H9 (cell line): Measurements from ENCODE around the gene HS1BP3. TPM values are rescaled to one million over a fixed set of nuclear protein-coding genes. Genes with fewer than 3 reads are reported as not detected.

Experiments
- DNase-seq: peaks from one replicate; pipeline ENCODE4 v3.0.0-alpha.2; 2017
- H2AFZ ChIP-seq: one replicate; pipeline ENCODE4 v1.6.1; 2013; ENCODE audit warnings: mild to moderate bottlenecking, low read length, control low read depth, moderate library complexity
- H2AK5ac ChIP-seq: 2 replicates; pipeline ENCODE4 v1.6.1; 2013; ENCODE audit warnings: low read length, control low read depth, mixed read lengths; ENCODE audit not compliant: insufficient read length
- H2BK120ac ChIP-seq: one replicate; pipeline ENCODE4 v1.6.1; 2013; ENCODE audit warnings: low read depth, mild to moderate bottlenecking, low read length, control low read depth, inconsistent platforms; ENCODE audit not compliant: poor library complexity, severe bottlenecking
- H2BK12ac ChIP-seq: 2 replicates; pipeline ENCODE4 v1.6.1; 2013; ENCODE audit warnings: low read length, control low read depth, mixed read lengths, low read depth; ENCODE audit not compliant: insufficient read length
- H2BK15ac ChIP-seq: 2 replicates; pipeline ENCODE4 v1.6.1; 2013; ENCODE audit warnings: low read depth, low read length, control low read depth
- H2BK20ac ChIP-seq: one replicate; pipeline ENCODE4 v1.6.1; 2013; ENCODE audit warnings: low read depth, mild to moderate bottlenecking, low read length, control low read depth, inconsistent platforms; ENCODE audit not compliant: poor library complexity, severe bottlenecking
- H2BK5ac ChIP-seq: 2 replicates; pipeline ENCODE4 v1.6.1; 2013; ENCODE audit warnings: low read length, control low read depth, mixed read lengths; ENCODE audit not compliant: insufficient read length
- H3K14ac ChIP-seq: 2 replicates; pipeline ENCODE4 v1.6.1; 2013; ENCODE audit warnings: low read length, control low read depth; ENCODE audit not compliant: insufficient read depth
- H3K18ac ChIP-seq: 2 replicates; pipeline ENCODE4 v1.6.1; 2013; ENCODE audit warnings: low read depth, mild to moderate bottlenecking, mixed read lengths, low read length, control low read depth; ENCODE audit not compliant: insufficient read length
- H3K23ac ChIP-seq: 2 replicates; pipeline ENCODE4 v1.6.1; 2013; ENCODE audit warnings: low read length, control low read depth, mixed read lengths, low read depth; ENCODE audit not compliant: insufficient read length
- H3K23me2 ChIP-seq: 2 replicates; pipeline ENCODE4 v1.6.1; 2013; ENCODE audit warnings: low read depth, mild to moderate bottlenecking, mixed read lengths, low read length, control low read depth; ENCODE audit not compliant: insufficient read length, poor library complexity, severe bottlenecking
- H3K27ac ChIP-seq: 2 replicates; pipeline ENCODE4 v1.5.1; 2013; ENCODE audit warnings: low read length, control low read depth, mixed read lengths, low read depth; ENCODE audit not compliant: insufficient read length
- H3K27me3 ChIP-seq: 2 replicates; pipeline ENCODE4 v1.6.1; 2013; ENCODE audit warnings: low read length, control low read depth, inconsistent platforms; ENCODE audit not compliant: insufficient read depth
- H3K4ac ChIP-seq: 2 replicates; pipeline ENCODE4 v1.6.1; 2013; ENCODE audit warnings: low read depth, mild to moderate bottlenecking, control low read depth, inconsistent platforms, low read length, moderate library complexity
- H3K4me1 ChIP-seq: 2 replicates; pipeline ENCODE4 v1.6.1; 2013; ENCODE audit warnings: low read length, control low read depth, inconsistent platforms; ENCODE audit not compliant: insufficient read depth
- H3K4me2 ChIP-seq: 2 replicates; pipeline ENCODE4 v1.6.1; 2013; ENCODE audit warnings: low read length, control low read depth, mixed read lengths; ENCODE audit not compliant: insufficient read length, insufficient read depth
- H3K56ac ChIP-seq: 2 replicates; pipeline ENCODE4 v1.6.1; 2013; ENCODE audit warnings: low read depth, mild to moderate bottlenecking, mixed read lengths, low read length, control low read depth; ENCODE audit not compliant: insufficient read length
- H3K79me1 ChIP-seq: 2 replicates; pipeline ENCODE4 v1.6.1; 2013; ENCODE audit warnings: low read depth, mild to moderate bottlenecking, moderate library complexity, low read length, control low read depth, inconsistent platforms; ENCODE audit not compliant: insufficient read depth, poor library complexity, severe bottlenecking
- H3K79me2 ChIP-seq: 2 replicates; pipeline ENCODE4 v1.6.1; 2013; ENCODE audit warnings: low read length, control low read depth, inconsistent platforms; ENCODE audit not compliant: insufficient read depth
- H3K9ac ChIP-seq: 2 replicates; pipeline ENCODE4 v1.6.1; 2013; ENCODE audit warnings: low read length, control low read depth, mixed read lengths; ENCODE audit not compliant: insufficient read length; ENCODE audit errors: extremely low read depth
- H3K9me3 ChIP-seq: one replicate; pipeline ENCODE4 v1.6.1; 2013; ENCODE audit warnings: low read depth, low read length, inconsistent platforms; ENCODE audit not compliant: control insufficient read depth
- H3T11ph ChIP-seq: one replicate; pipeline ENCODE4 v1.6.1; 2013; ENCODE audit warnings: mild to moderate bottlenecking, low read length, control low read depth, inconsistent platforms
- H4K20me1 ChIP-seq: one replicate; pipeline ENCODE4 v1.6.1; 2013; ENCODE audit not compliant: control insufficient read depth, insufficient read length, insufficient read depth
- H4K5ac ChIP-seq: 2 replicates; pipeline ENCODE4 v1.6.1; 2013; ENCODE audit warnings: low read depth, mild to moderate bottlenecking, mixed read lengths, low read length, control low read depth; ENCODE audit not compliant: insufficient read length
- H4K8ac ChIP-seq: replicated peaks from 2 replicates; pipeline ENCODE4 v1.6.1; 2013; ENCODE audit warnings: low read length, control low read depth, mixed read lengths, low read depth; ENCODE audit not compliant: insufficient read length
- H4K91ac ChIP-seq: 2 replicates; pipeline ENCODE4 v1.6.1; 2013; ENCODE audit warnings: low read depth, mild to moderate bottlenecking, moderate library complexity, mixed read lengths, low read length, control low read depth; ENCODE audit not compliant: insufficient read length
- H3K27ac Mint-ChIP-seq, 3 experiments: 2 replicates in 2 of 3; 3 replicates in 1 of 3; pipeline ENCODE4 v1.8.0; 2020 to 2021; ENCODE audit warnings: mixed read lengths in 3 of 3, mild to moderate bottlenecking in 1 of 3, moderate library complexity in 1 of 3
- H3K27me3 Mint-ChIP-seq: 2 replicates; pipeline ENCODE4 v1.8.0; 2021; ENCODE audit warnings: low read depth, mild to moderate bottlenecking, moderate library complexity, mixed read lengths
- H3K36me3 Mint-ChIP-seq, 3 experiments: 2 replicates in 2 of 3; 3 replicates in 1 of 3; pipeline ENCODE4 v1.8.0; 2020 to 2021; ENCODE audit warnings: low read depth in 3 of 3, mixed read lengths in 3 of 3; ENCODE audit not compliant: insufficient read depth in 1 of 3
- H3K4me1 Mint-ChIP-seq, 2 experiments: 2 replicates each; pipeline ENCODE4 v1.8.0; 2020; ENCODE audit warnings: mixed read lengths in 2 of 2
- H3K4me3 Mint-ChIP-seq, 2 experiments: 2 replicates in 1 of 2; 3 replicates in 1 of 2; pipeline ENCODE4 v1.8.0; 2020 to 2021; ENCODE audit warnings: mild to moderate bottlenecking in 2 of 2, mixed read lengths in 2 of 2, moderate library complexity in 1 of 2
- H3K9me3 Mint-ChIP-seq, 2 experiments: 2 replicates in 1 of 2; 3 replicates in 1 of 2; pipeline ENCODE4 v1.8.0; 2020; ENCODE audit warnings: mild to moderate bottlenecking in 2 of 2, mixed read lengths in 2 of 2, moderate library complexity in 1 of 2
- CTCF ChIP-seq: fragments of 200-600 bp; sonication (generic); conservative IDR thresholded peaks from 3 replicates; pipeline ENCODE4 v1.8.0; 2021; ENCODE audit warnings: antibody characterized with exemption, mild to moderate bottlenecking
- WGBS: extraction: QIAGEN DNeasy Blood & Tissue Kit; methylation state at CpG from one replicate; pipeline ENCODE4 v1.1.7; 2013; ENCODE audit warnings: missing lambda C conversion rate, low lambda C conversion rate, mixed read lengths; ENCODE audit not compliant: insufficient read length; ENCODE audit errors: extremely low coverage; 5-methylcytosine and 5-hydroxymethylcytosine counted together
- total RNA-seq: library from RNA; stranded (reverse); gene quantifications from 2 replicates; pipeline ENCODE4 v1.2.1, GENCODE V29; 2021

The HS1BP3 gene
- total RNA-seq, 1 experiment from 2014 or later: 11.1 TPM

GRCh38 chr2:20625491-20626391 lies 25.2 kb downstream of the HS1BP3 start:
- H2BK12ac ChIP-seq: no peak overlapping the region
- no peak overlapping the region for H2BK20ac ChIP-seq
- no peaks in the 10 kb centered on the region for H3K9me3 ChIP-seq
- H4K8ac ChIP-seq: no peak overlapping the region
- no peak for DNase-seq
- Mint-ChIP-seq H3K27ac (no peak overlapping the region), H3K36me3 (peaks cover 0 to 2% (median 1%) of the 10 kb centered on the region in 3 experiments; a peak in 3 of 7 replicates), H3K9me3 (no peaks in the 10 kb centered on the region), H3K4me1 (peaks cover 9 to 16% of the 10 kb centered on the region in 2 experiments), H3K4me3 (no peak overlapping the region), H3K27me3 (no peaks in the 10 kb centered on the region; the same call in 1 of the 2 replicates)
- no peak overlapping the region for H3K18ac ChIP-seq
- no peak overlapping the region for H3K23ac ChIP-seq
- no peaks in the 10 kb centered on the region for H3K79me1 ChIP-seq
- no peak overlapping the region for H2BK15ac ChIP-seq
- no peak overlapping the region for H3K27ac ChIP-seq
- no peak overlapping the region for H2AK5ac ChIP-seq
- no peaks in the 10 kb centered on the region for H3K23me2 ChIP-seq
- no peak overlapping the region for H3K4ac ChIP-seq
- H2BK5ac ChIP-seq: no peak overlapping the region
- no peak overlapping the region for H3K9ac ChIP-seq
- no peak overlapping the region for H3K56ac ChIP-seq
- no peaks in the 10 kb centered on the region for H3K79me2 ChIP-seq
- no peak overlapping the region for H4K5ac ChIP-seq
- no peaks in the 10 kb centered on the region for H4K20me1 ChIP-seq
- TF ChIP-seq CTCF: no peak
- H3K14ac ChIP-seq: no peak overlapping the region
- no peak overlapping the region for H3T11ph ChIP-seq
- no peak overlapping the region for H4K91ac ChIP-seq
- H2BK120ac ChIP-seq: no peak overlapping the region
- no peaks in the 10 kb centered on the region for H3K4me1 ChIP-seq
- H2AFZ ChIP-seq: no peak overlapping the region
- WGBS: no CpG with 5 or more reads among the region's 19 CpGs
- H3K4me2 ChIP-seq: no peak overlapping the region
- no peaks in the 10 kb centered on the region for H3K27me3 ChIP-seq
